Measurements from ENCODE around the gene PKNOX1. TPM values are rescaled to one million over a fixed set of nuclear protein-coding genes. Genes with fewer than 3 reads are reported as not detected.

PKNOX1 gene
- total and polyA plus RNA-seq, 9 of the 15 experiments (the other 6 are each of a cell fraction or from before 2014, with no cell fraction given): 8.8 to 25.9 (median 13.2) TPM

DNA sequence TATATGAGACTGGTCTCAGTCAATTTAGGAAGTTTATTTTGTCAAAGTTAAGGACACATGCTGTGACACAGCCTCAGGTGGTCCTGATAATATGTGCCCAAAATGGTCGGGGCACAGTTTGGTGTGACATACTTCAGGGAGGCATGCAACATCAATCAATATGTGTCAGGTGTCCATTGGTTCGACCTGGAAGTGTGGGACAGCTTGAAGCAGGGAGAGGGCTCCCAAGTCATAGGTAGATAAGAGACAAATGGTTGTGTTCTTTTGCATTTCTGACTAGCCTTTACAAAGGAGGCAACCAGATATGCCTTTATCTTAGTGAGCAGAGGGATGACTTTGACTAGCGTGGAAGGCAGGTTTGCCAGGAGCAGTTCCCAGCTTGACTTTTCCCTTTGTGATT lies 44.4 kb upstream of the PKNOX1 start (continued):
- TF ChIP-seq MAX (CRISPR knock-in tag; IDR thresholded peaks at IDR 0.05) (no peak), SREBF2 (CRISPR knock-in tag; IDR thresholded peaks at IDR 0.05) (no peak), SMARCA4 (IDR thresholded peaks at IDR 0.05) (peak; percentile 71), POLR2AphosphoS2 (IDR thresholded peaks at IDR 0.05; ENCODE audit: low read length) (no peak), RAD21 (CRISPR knock-in tag; conservative IDR thresholded peaks at IDR 0.05 in 1 of 2, IDR thresholded peaks at IDR 0.05 in 1 of 2) (peak in 1 of 2 experiments; percentile 36; a peak in 2 of 4 replicates), ASH1L (IDR thresholded peaks at IDR 0.05; ENCODE audit: borderline replicate concordance, low read depth, partially characterized antibody) (no peak), KHSRP (IDR thresholded peaks at IDR 0.05) (no peak), EP400 (IDR thresholded peaks at IDR 0.05) (no peak)
- TF ChIP-seq, protein P1, sequence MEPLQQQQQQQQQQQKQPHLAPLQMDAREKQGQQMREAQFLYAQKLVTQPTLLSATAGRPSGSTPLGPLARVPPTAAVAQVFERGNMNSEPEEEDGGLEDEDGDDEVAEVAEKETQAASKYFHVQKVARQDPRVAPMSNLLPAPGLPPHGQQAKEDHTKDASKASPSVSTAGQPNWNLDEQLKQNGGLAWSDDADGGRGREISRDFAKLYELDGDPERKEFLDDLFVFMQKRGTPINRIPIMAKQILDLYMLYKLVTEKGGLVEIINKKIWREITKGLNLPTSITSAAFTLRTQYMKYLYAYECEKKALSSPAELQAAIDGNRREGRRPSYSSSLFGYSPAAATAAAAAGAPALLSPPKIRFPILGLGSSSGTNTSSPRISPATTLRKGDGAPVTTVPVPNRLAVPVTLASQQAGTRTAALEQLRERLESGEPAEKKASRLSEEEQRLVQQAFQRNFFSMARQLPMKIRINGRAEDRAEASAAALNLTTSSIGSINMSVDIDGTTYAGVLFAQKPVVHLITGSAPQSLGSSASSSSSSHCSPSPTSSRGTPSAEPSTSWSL (CRISPR knock-in tag; IDR thresholded peaks at IDR 0.05; ENCODE audit: borderline replicate concordance): no peak

Measured in K562 (cell line).